GM21723 (cell line): ENCODE measurements around the gene IL4R.

Source experiments
- ATAC-seq: cut with Tn5 transposase; IDR thresholded peaks from one replicate; pipeline ENCODE4 v1.9.1; 2021; ENCODE audit warnings: mild to moderate bottlenecking, moderate library complexity; ENCODE audit not compliant: unreplicated experiment

Gene IL4R

GRCh38 chr16:27353853-27354252, 40.1 kb downstream of the IL4R start:
- no peak for ATAC-seq

GRCh38 chr16:27355610-27356009, 41.8 kb downstream of the IL4R start:
- no peak for ATAC-seq

- no peak for ATAC-seq
These were observed 43.0 kb downstream of the IL4R start for GRCh38 chr16:27356794-27357193.

GRCh38 chr16:27359051-27359450, 45.3 kb downstream of the IL4R start:
- no peak for ATAC-seq

GRCh38 chr16:27359615-27360014, 45.8 kb downstream of the IL4R start:
- no peak for ATAC-seq

GRCh38 chr16:27361987-27362386, 48.2 kb downstream of the IL4R start:
- ATAC-seq: no peak

- ATAC-seq: no peak
These were observed 48.9 kb downstream of the IL4R start for GRCh38 chr16:27362570-27363245.

- no peak for ATAC-seq
These were observed 49.5 kb downstream of the IL4R start for GRCh38 chr16:27363246-27363632.

- no peak for ATAC-seq
These were observed 50.0 kb downstream of the IL4R start for GRCh38 chr16:27363797-27364196.

GRCh38 chr16:27364493-27365141, 50.8 kb downstream of the IL4R start:
- ATAC-seq: no peak

- no peak for ATAC-seq
These were observed 51.6 kb downstream of the IL4R start for GRCh38 chr16:27365142-27366089.

GRCh38 chr16:27366687-27367460, 53.1 kb downstream of the IL4R start:
- no peak for ATAC-seq

- peak; percentile 65 for ATAC-seq
These were observed 53.9 kb downstream of the IL4R start for GRCh38 chr16:27367461-27368357.

- no peak for ATAC-seq
These were observed 54.6 kb downstream of the IL4R start for GRCh38 chr16:27368358-27368722.

GRCh38 chr16:27369806-27370205, 56.0 kb downstream of the IL4R start:
- no peak for ATAC-seq

GRCh38 chr16:27370318-27370717, 56.5 kb downstream of the IL4R start:
- ATAC-seq: no peak

GRCh38 chr16:27373312-27373711, 59.5 kb downstream of the IL4R start:
- no peak for ATAC-seq

GRCh38 chr16:27374221-27374803, 60.5 kb downstream of the IL4R start:
- peak; percentile 34 for ATAC-seq

GRCh38 chr16:27374804-27375425, 61.1 kb downstream of the IL4R start:
- ATAC-seq: peak; percentile 46
